Suprapubic skin (tissue), 4 donors: ENCODE results near the gene KCNN4. TPM values are rescaled to one million over a fixed set of nuclear protein-coding genes. Genes with fewer than 3 reads are reported as not detected.

Experiments
- DNase-seq, 2 donors: peaks; one replicate each; pipeline ENCODE4 v3.0.0-alpha.2; 2019; ENCODE audit warnings: low spot score in 2 of 2
- H3K27ac ChIP-seq: fragments of 200-600 bp; sonication (generic); one replicate; pipeline ENCODE4 v1.5.1; 2019
- H3K27me3 ChIP-seq: fragments of 200-600 bp; sonication (generic); one replicate; pipeline ENCODE4 v1.5.1; 2019
- H3K36me3 ChIP-seq: fragments of 200-600 bp; sonication (generic); one replicate; pipeline ENCODE4 v1.5.1; 2019
- H3K4me1 ChIP-seq: fragments of 200-600 bp; sonication (generic); one replicate; pipeline ENCODE4 v1.5.1; 2019
- H3K4me3 ChIP-seq: fragments of 200-600 bp; sonication (generic); one replicate; pipeline ENCODE4 v1.5.1; 2019; ENCODE audit warnings: mild to moderate bottlenecking
- H3K9me3 ChIP-seq: fragments of 200-600 bp; sonication (generic); one replicate; pipeline ENCODE4 v1.5.1; 2019
- EP300 ChIP-seq: sonication (generic); formaldehyde crosslinking; IDR thresholded peaks from one replicate; pipeline ENCODE4 v1.6.1; 2017; ENCODE audit warnings: antibody characterized with exemption
- POLR2A ChIP-seq, 2 donors: fragments of 450-650 bp; IDR thresholded peaks; one replicate each; pipeline ENCODE4 v1.6.1; 2017; ENCODE audit warnings: antibody characterized with exemption in 2 of 2, mild to moderate bottlenecking in 2 of 2, moderate library complexity in 2 of 2
- POLR2AphosphoS5 ChIP-seq, 3 donors: sonication (generic); formaldehyde crosslinking; IDR thresholded peaks; one replicate each; pipeline ENCODE4 v1.6.1; 2017; ENCODE audit warnings: antibody characterized with exemption in 3 of 3
- WGBS: methylation state at CpG from one replicate; pipeline ENCODE4 v1.1.5; 2018; 5-methylcytosine and 5-hydroxymethylcytosine counted together
- total RNA-seq, 4 donors: library from RNA; depleted of rRNA; stranded (reverse); fragments of >200 nt; gene quantifications; one replicate each; pipeline ENCODE4 v1.1.0, GENCODE V29; 2016
- TF ChIP-seq, protein P1 (sequence below), 2 donors: fragments of 200-600 bp in 1 of 2; fragments of 450-650 bp in 1 of 2; sonication (generic) in 1 of 2; IDR thresholded peaks; one replicate each; pipeline ENCODE4 v1.5.1; 2016 to 2019; ENCODE audit warnings: antibody characterized with exemption in 2 of 2, mild to moderate bottlenecking in 1 of 2, moderate library complexity in 1 of 2

KCNN4 gene
- total RNA-seq, 4 donors from 2014 or later: 26.4 to 77.9 (median 48.2) TPM

- Histone ChIP-seq H3K27ac (no peak overlapping the region), H3K4me1 (peaks cover 21% of the 10 kb centered on the region), H3K9me3 (no peaks in the 10 kb centered on the region), H3K36me3 (no peaks in the 10 kb centered on the region), H3K27me3 (no peaks in the 10 kb centered on the region), H3K4me3 (no peak overlapping the region)
- no peak for DNase-seq
- WGBS: 88% methylated on average over 7 of the region's 7 CpGs
- no peak for TF ChIP-seq POLR2AphosphoS5 (IDR thresholded peaks at IDR 0.05)
- no peak for TF ChIP-seq EP300
- TF ChIP-seq POLR2A (IDR thresholded peaks at IDR 0.05): no peak
- TF ChIP-seq, protein P1, sequence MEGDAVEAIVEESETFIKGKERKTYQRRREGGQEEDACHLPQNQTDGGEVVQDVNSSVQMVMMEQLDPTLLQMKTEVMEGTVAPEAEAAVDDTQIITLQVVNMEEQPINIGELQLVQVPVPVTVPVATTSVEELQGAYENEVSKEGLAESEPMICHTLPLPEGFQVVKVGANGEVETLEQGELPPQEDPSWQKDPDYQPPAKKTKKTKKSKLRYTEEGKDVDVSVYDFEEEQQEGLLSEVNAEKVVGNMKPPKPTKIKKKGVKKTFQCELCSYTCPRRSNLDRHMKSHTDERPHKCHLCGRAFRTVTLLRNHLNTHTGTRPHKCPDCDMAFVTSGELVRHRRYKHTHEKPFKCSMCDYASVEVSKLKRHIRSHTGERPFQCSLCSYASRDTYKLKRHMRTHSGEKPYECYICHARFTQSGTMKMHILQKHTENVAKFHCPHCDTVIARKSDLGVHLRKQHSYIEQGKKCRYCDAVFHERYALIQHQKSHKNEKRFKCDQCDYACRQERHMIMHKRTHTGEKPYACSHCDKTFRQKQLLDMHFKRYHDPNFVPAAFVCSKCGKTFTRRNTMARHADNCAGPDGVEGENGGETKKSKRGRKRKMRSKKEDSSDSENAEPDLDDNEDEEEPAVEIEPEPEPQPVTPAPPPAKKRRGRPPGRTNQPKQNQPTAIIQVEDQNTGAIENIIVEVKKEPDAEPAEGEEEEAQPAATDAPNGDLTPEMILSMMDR (IDR thresholded peaks at IDR 0.05): no peak
Measured at GRCh38 chr19:43797556-43797955, 16.8 kb upstream of the KCNN4 start.

DNA sequence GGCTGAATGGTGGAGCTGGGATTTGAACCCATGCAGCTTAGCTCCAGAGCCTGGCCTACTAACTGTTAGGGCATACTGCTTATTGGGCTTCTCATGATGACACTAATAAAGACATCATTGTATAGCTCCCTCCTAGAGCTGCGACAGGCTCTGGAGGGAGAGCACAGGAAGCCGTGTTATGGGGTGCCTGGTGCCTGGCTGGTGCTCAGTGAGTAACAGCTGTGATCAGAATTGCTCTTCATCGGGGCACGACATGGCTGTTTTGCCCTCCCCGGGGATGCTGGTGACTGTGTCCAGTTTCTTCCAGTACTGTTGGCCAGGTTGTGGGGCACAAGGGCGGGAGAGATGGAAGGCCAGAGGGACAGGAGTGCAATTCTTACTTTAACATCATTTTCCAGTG lies 16.3 kb upstream of the KCNN4 start:
- 60% methylated on average over 6 of the region's 6 CpGs for WGBS
- Histone ChIP-seq H3K27me3 (no peaks in the 10 kb centered on the region), H3K4me1 (peaks cover 21% of the 10 kb centered on the region), H3K4me3 (no peak overlapping the region), H3K27ac (no peak overlapping the region), H3K9me3 (no peaks in the 10 kb centered on the region), H3K36me3 (no peaks in the 10 kb centered on the region)
- no peak for TF ChIP-seq POLR2A (IDR thresholded peaks at IDR 0.05)
- no peak for TF ChIP-seq POLR2AphosphoS5 (IDR thresholded peaks at IDR 0.05)
- TF ChIP-seq EP300: no peak
- TF ChIP-seq, protein P1 (IDR thresholded peaks at IDR 0.05): no peak
- no peak for DNase-seq

DNA sequence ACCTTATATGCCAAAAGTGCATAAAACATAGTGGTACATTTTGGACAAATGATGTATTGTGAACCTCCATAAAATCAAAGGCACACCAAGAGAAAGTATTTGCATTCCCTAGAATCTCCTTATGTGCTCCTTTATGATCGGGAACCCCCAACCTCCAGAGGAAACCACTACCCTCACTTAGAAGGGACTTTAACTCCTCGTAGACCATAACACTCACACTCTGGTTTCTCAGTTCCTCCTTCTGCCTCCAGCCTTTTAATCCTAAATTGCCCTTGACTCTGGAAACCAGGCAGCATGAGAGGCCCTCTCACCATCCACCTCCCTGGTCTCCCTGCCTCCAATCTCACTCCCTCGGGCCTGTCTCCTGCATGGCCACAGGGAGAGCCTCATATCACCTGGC lies 9.8 kb upstream of the KCNN4 start:
- Histone ChIP-seq H3K4me3 (no peak overlapping the region), H3K9me3 (no peaks in the 10 kb centered on the region), H3K27me3 (no peaks in the 10 kb centered on the region), H3K36me3 (no peaks in the 10 kb centered on the region), H3K4me1 (peaks cover 10% of the 10 kb centered on the region), H3K27ac (no peak overlapping the region)
- WGBS: 34% methylated on average over 3 of the region's 3 CpGs
- TF ChIP-seq POLR2A (IDR thresholded peaks at IDR 0.05) (no peak), POLR2AphosphoS5 (IDR thresholded peaks at IDR 0.05) (no peak), EP300 (no peak)
- TF ChIP-seq, protein P1 (IDR thresholded peaks at IDR 0.05): no peak
- DNase-seq: no peak

GRCh38 chr19:43789029-43789428 lies 8.3 kb upstream of the KCNN4 start:
- H3K4me1 ChIP-seq: peaks cover 26% of the 10 kb centered on the region
- 8% methylated on average over 3 of the region's 3 CpGs for WGBS
- no peak overlapping the region for H3K27ac ChIP-seq
- DNase-seq: no peak
- H3K36me3 ChIP-seq: no peaks in the 10 kb centered on the region
- H3K9me3 ChIP-seq: no peaks in the 10 kb centered on the region
- H3K27me3 ChIP-seq: no peaks in the 10 kb centered on the region
- H3K4me3 ChIP-seq: no peak overlapping the region
- TF ChIP-seq POLR2A (IDR thresholded peaks at IDR 0.05) (no peak), POLR2AphosphoS5 (IDR thresholded peaks at IDR 0.05) (no peak), EP300 (no peak)
- TF ChIP-seq, protein P1 (IDR thresholded peaks at IDR 0.05): no peak

DNA sequence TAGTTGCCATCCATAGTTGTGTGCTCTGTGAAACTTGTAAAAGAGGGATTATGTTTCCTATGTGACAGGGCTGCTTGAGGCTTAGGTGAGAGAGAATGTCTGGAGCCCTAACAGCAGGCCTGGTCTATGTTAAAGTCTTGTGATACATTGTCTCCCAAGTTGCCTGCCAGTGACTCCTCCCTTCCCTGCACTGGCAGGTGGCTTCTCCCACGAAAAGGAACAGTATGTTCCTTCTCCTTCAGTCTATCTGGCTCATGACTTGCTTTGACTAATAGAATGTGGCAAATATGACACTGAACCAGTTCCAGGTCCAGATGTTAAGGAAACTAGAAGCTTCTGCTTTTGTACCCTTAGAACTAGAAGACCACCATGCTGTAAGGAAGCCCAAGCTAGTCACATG lies 5.9 kb upstream of the KCNN4 start:
- H3K27ac ChIP-seq: peak overlapping the region; percentile 57
- H3K4me1 ChIP-seq: peaks cover 49% of the 10 kb centered on the region
- WGBS: 42% methylated on average over 1 of the region's 1 CpG

More for the DNA sequence above, 5.9 kb upstream of the KCNN4 start:
- Histone ChIP-seq H3K27me3 (no peaks in the 10 kb centered on the region), H3K4me3 (no peak overlapping the region), H3K9me3 (no peaks in the 10 kb centered on the region), H3K36me3 (no peaks in the 10 kb centered on the region)
- DNase-seq: no peak
- TF ChIP-seq POLR2AphosphoS5 (IDR thresholded peaks at IDR 0.05) (no peak), POLR2A (IDR thresholded peaks at IDR 0.05) (no peak)
